HG03520 (cell line): Measurements from ENCODE around the gene RABGGTB.
"Not testable (repeated sequence)": the region's sequence is repeated elsewhere in the genome, so short reads cannot be mapped to it uniquely, and the experiment has no call there.

ENCODE experiments used
- ATAC-seq: cut with Tn5 transposase; IDR thresholded peaks from one replicate; pipeline ENCODE4 v1.9.1; 2021; ENCODE audit warnings: mild to moderate bottlenecking, moderate library complexity; ENCODE audit not compliant: unreplicated experiment

Gene RABGGTB

GRCh38 chr1:75794382-75794781, 8.3 kb downstream of the RABGGTB start:
- ATAC-seq: no peak

- ATAC-seq: no peak
Measured at GRCh38 chr1:75795703-75796193, 9.7 kb downstream of the RABGGTB start.

GRCh38 chr1:75796376-75797272, 10.6 kb downstream of the RABGGTB start, which contains the start of gene MSH4:
TSS of gene MSH4 (plus strand) at chr1:75796882. CDS start at chr1:75796986, 104 bp downstream.
- no peak for ATAC-seq

GRCh38 chr1:75797273-75797588, 11.2 kb downstream of the RABGGTB start:
- ATAC-seq: no peak

DNA sequence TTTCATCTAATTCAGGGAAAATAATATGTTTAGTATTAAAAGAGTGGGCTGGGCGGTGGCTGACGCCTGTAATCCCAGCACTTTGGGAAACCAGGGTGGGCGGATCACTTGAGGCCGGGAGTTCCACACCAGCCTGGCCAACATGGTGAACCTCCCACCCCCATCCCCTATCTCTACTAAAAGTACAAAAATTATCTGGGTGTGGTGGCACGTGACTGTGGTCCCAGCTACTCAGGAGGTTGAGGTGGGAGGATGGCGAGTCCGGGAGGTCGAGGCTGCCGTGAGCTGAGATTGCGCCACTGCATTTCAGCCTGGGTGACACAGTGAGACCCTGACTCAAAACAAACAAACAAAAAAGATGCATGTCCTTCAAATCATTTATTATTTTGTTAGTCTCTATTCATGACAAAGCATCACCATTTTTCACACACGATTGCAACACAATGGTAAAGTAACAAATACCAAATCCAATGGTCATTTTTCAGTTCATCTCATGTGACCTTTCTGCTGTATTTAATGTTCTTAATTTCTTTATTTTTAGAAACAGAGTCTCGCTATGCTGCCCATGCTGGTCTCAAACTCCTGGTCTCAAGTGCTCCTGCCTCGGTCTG, 11.7 kb downstream of the RABGGTB start:
- ATAC-seq: no peak

- not testable (repeated sequence) for ATAC-seq
Measured at GRCh38 chr1:75801480-75801879, 15.4 kb downstream of the RABGGTB start.

DNA sequence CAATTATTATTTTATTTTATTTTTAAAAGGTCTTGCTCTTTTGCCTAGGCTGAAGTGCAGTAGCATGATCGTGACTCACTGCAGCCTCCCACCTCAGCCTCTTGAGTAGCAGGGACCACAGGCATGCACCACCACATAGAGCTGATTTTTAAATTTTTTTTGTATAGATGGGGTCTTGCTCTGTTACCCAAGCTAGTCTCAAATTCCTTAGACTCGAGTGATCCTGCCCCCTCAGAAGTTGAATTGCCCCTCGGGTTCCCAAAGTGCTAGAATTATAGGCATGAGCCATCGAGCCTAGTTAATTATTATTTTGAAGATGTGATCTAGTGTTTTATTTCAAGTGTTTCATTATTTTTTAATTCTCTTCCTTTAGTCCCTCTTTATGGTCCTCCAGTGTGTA, 22.9 kb downstream of the RABGGTB start:
- no peak for ATAC-seq

DNA sequence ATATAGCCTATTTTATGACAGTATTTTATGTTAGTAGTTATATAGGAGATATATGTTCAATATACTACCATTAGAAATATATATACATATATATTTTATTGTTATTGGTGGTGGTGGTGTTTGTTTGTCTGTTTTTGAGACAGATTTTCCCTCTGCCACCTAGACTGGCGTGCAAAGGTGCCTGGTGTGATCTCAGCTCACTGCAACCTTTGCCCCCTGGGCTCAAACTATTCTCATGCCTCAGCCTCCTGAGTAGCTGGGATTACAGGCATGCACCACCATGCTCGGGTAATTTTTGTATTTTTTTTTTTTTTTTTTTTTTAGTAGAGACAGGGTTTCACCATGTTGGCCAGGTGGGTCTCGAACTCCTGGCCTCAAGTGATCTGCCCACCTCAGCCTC, 24.1 kb downstream of the RABGGTB start:
- ATAC-seq: not testable (repeated sequence)

DNA sequence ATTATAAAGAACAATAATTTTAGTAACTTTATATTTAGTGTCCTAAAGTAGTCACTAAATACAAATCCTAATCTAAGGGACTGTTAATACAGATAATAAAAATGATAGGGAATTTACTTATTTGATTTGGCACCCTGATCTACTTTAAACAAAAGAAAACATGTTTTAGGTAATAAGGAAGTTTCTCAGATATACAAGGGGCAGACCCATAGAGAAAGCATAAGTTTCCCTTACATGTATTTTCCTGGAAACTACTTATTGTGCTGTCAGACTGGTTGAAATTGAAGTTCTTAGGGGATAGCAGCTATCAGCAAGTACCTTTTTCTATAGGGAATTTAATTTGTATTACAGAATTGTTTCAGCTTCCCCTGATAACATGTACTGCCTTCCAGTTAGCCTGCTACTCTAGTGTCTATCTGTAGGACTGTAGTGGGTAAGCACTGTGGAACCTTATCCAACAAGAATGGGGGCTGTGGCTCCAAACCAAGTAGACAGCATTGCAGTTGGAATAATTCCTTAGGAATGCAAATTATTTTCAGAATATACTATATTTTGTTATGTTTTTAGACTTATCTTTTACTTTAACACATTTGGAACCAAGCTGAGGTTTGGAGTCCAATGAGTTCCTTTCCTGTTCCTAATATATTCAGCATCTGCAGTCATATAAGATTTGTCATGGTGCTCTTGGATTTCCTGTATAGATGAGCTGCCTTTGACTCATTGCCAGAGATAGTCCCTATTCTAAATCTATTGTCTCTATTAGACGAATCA, 25.3 kb downstream of the RABGGTB start:
- ATAC-seq: no peak

DNA sequence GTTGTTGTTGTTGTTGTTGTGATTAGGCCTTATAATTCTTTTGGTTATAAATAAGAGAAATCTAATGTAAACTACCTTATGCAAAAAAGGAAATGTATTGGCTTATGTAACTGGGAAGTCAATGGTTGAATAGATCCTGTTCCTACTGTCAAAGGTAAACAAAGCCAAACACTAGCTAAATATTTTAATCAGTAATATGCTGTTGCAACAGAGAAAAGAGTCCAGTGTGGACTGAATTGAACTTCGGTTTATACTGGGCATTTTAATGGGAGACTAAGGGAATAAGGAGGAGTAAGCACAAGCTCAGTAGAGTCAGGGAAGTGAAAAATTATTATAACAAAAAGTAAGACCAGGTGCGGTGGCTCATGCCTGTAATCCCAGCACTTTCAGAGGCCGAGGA, 26.0 kb downstream of the RABGGTB start:
- no peak for ATAC-seq

- ATAC-seq: not testable (repeated sequence)
Measured at GRCh38 chr1:75823596-75823995, 37.5 kb downstream of the RABGGTB start.

DNA sequence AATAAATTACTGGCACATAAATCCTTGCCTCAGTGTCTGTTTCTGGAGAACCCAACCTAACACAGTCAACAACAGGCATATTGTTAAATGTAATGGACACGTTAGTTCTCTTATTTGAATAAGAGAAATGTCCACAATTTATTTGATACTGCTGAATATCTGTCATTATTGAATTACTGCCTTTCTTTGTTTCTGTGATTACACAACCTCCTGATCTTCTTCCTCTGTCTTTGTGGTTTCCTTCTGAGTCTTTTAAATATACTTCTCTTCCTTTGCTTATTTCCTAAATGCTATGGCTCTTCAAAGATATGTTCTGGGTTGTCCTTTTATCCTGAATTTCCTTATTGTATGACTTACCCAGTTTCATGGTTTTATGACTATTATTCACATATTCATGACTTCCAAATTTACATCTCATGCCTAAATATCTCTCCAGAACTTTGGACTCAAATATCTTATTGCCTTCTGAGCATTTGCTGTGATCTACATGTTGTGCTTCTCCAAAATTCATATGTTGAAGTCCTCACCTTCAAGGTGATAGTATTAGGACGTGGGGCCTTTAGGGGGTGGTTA, 50.6 kb downstream of the RABGGTB start:
- no peak for ATAC-seq

DNA sequence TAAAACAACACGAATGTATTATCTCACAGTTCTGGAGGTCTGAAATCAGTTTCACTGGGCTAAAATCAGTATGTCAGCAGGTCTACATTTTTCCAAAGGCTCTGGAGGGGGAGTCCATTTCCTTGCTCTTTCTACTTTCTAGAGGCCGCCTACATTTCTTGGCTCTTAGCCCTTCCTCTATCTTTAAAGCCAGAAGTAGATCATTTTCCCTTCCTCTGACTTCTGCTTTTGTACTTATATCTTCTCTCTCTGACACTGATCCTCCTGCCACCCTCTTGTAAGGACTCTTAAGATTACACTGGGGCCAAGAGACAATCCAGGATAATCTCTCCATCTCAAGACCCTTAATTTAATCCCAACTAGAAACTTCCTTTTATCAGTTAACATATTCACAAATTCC, 52.0 kb downstream of the RABGGTB start:
- no peak for ATAC-seq

GRCh38 chr1:75841421-75841820, 55.4 kb downstream of the RABGGTB start:
- ATAC-seq: no peak
